ENCODE measurements around the gene CCDC40. TPM values are rescaled to one million over a fixed set of nuclear protein-coding genes. Genes with fewer than 3 reads are reported as not detected.
A peak's percentile ranks its signal among the peaks of the same experiment; 100 is the strongest.
"Not testable (repeated sequence)": the region's sequence is repeated elsewhere in the genome, so short reads cannot be mapped to it uniquely, and the experiment has no call there.

CCDC40 gene
- total RNA-seq, 1 experiment from 2014 or later = 2.8 TPM

- no peak for DNase-seq (ENCODE audit: low spot score)
Measured at GRCh38 chr17:80045703-80046102, 9.3 kb downstream of the CCDC40 start.

- DNase-seq (ENCODE audit: low spot score) = not testable (repeated sequence)
Measured at GRCh38 chr17:80046709-80047108, 10.3 kb downstream of the CCDC40 start.

GRCh38 chr17:80047176-80047575 is 10.7 kb downstream of the CCDC40 start:
- no peak for DNase-seq (ENCODE audit: low spot score)

- DNase-seq (ENCODE audit: low spot score) = no peak
Measured at GRCh38 chr17:80049986-80050385, 13.5 kb downstream of the CCDC40 start.

GRCh38 chr17:80050706-80051105 is 14.3 kb downstream of the CCDC40 start:
- DNase-seq (ENCODE audit: low spot score) = no peak

- no peak for DNase-seq (ENCODE audit: low spot score)
Measured at GRCh38 chr17:80051681-80052080, 15.2 kb downstream of the CCDC40 start.

GRCh38 chr17:80053102-80053501 is 16.7 kb downstream of the CCDC40 start:
- DNase-seq (ENCODE audit: low spot score) = no peak

- DNase-seq (ENCODE audit: low spot score) = no peak
Measured at GRCh38 chr17:80055597-80055996, 19.2 kb downstream of the CCDC40 start.

- no peak for DNase-seq (ENCODE audit: low spot score)
Measured at GRCh38 chr17:80058311-80058955, 22.0 kb downstream of the CCDC40 start.

- no peak for DNase-seq (ENCODE audit: low spot score)
Measured at GRCh38 chr17:80060644-80061043, 24.2 kb downstream of the CCDC40 start.

GRCh38 chr17:80061421-80061820 is 25.0 kb downstream of the CCDC40 start:
- no peak for DNase-seq (ENCODE audit: low spot score)

- DNase-seq (ENCODE audit: low spot score) = peak; percentile 91
Measured at GRCh38 chr17:80063830-80064585, 27.6 kb downstream of the CCDC40 start.

GRCh38 chr17:80064696-80065095 is 28.3 kb downstream of the CCDC40 start:
- DNase-seq (ENCODE audit: low spot score) = no peak

GRCh38 chr17:80065478-80066170 is 29.2 kb downstream of the CCDC40 start:
- DNase-seq (ENCODE audit: low spot score) = no peak

- no peak for DNase-seq (ENCODE audit: low spot score)
Measured at GRCh38 chr17:80067393-80067986, 31.0 kb downstream of the CCDC40 start.

GRCh38 chr17:80068301-80069222 is 32.1 kb downstream of the CCDC40 start:
- peak; percentile 90 for DNase-seq (ENCODE audit: low spot score)

GRCh38 chr17:80070375-80071115 is 34.1 kb downstream of the CCDC40 start:
- DNase-seq (ENCODE audit: low spot score) = no peak

- DNase-seq (ENCODE audit: low spot score) = no peak
Measured at GRCh38 chr17:80071116-80071841, 34.8 kb downstream of the CCDC40 start.

- no peak for DNase-seq (ENCODE audit: low spot score)
Measured at GRCh38 chr17:80072410-80072809, 36.0 kb downstream of the CCDC40 start.

GRCh38 chr17:80080081-80080480 is 43.6 kb downstream of the CCDC40 start:
- no peak for DNase-seq (ENCODE audit: low spot score)
